Large intestine (tissue), 3 donors: Measurements from ENCODE around the gene CCR7. TPM values are rescaled to one million over a fixed set of nuclear protein-coding genes. Genes with fewer than 3 reads are reported as not detected.

ENCODE experiments used
- DNase-seq, 2 donors: peaks; one replicate each; pipeline versions ENCODE4 v3.0.0 to v3.0.0-alpha.2; 2013
- H3K27ac ChIP-seq: one replicate; pipeline ENCODE4 v1.5.1; 2013; ENCODE audit warnings: low read length
- H3K27me3 ChIP-seq: 2 replicates; pipeline ENCODE4 v1.6.1; 2013; ENCODE audit warnings: low read length; ENCODE audit not compliant: control insufficient read depth, insufficient read depth
- H3K36me3 ChIP-seq: 2 replicates; pipeline ENCODE4 v1.6.1; 2013; ENCODE audit warnings: low read length; ENCODE audit not compliant: control insufficient read depth, insufficient read depth
- H3K4me1 ChIP-seq: one replicate; pipeline ENCODE4 v1.6.1; 2013; ENCODE audit warnings: low read length; ENCODE audit not compliant: control insufficient read depth, insufficient read depth
- H3K4me3 ChIP-seq: one replicate; pipeline ENCODE4 v1.5.1; 2013; ENCODE audit warnings: low read length
- H3K9me3 ChIP-seq: one replicate; pipeline ENCODE4 v1.6.1; 2013; ENCODE audit warnings: mild to moderate bottlenecking, low read depth, low read length, moderate library complexity; ENCODE audit not compliant: control insufficient read depth
- WGBS: methylation state at CpG from one replicate; pipeline ENCODE4 v1.1.5; 2013; ENCODE audit warnings: low lambda C conversion rate; ENCODE audit not compliant: insufficient coverage; 5-methylcytosine and 5-hydroxymethylcytosine counted together
- polyA plus RNA-seq: library from polyadenylated mRNA; unstranded; fragments of 120-200 nt; gene quantifications from one replicate; pipeline ENCODE4 v1.2.1, GENCODE V29; 2013

The CCR7 gene
- polyA plus RNA-seq, 1 donor, result 0.64 TPM

DNA sequence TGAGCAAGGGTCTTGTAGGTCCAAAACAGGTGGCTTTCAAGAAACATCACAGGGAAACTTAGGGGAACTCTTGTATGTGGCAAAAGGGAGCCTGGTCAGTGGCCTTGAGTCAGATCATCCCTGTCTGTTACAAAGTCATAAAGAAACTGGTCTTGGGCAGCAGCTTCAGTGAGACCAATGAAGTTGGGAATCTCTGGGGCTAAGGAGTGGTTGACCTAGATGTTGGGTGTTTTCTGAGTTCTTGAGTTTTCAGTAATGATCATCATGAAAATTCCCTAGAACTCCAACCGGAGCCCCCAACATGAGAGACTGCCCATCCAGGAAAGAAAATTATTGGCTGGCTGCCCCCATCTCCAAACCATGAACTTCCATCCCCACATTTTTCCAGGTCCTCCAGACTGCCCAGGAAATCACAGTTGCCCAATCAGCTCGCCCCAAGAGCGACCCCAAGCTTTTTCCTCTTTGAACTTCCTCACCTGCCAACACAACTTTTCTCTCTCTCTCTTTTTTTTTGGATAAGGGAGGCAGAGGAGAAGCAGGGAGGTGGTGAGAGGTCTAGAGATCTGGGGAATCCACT is 3.9 kb downstream of the CCR7 start:
- no peak overlapping the region for H3K4me3 ChIP-seq
- no CpG with 5 or more reads among the region's 3 CpGs for WGBS
- no peaks in the 10 kb centered on the region for H3K9me3 ChIP-seq
- no peaks in the 10 kb centered on the region for H3K36me3 ChIP-seq
- H3K27me3 ChIP-seq, result peaks cover 17% of the 10 kb centered on the region
- H3K4me1 ChIP-seq, result peaks cover 7% of the 10 kb centered on the region
- DNase-seq, result no peak
- no peak overlapping the region for H3K27ac ChIP-seq

GRCh38 chr17:40560592-40561293 is 4.5 kb downstream of the CCR7 start:
- peaks cover 7% of the 10 kb centered on the region for H3K4me1 ChIP-seq
- DNase-seq, result no peak
- WGBS, result no CpG with 5 or more reads among the region's 24 CpGs

DNA sequence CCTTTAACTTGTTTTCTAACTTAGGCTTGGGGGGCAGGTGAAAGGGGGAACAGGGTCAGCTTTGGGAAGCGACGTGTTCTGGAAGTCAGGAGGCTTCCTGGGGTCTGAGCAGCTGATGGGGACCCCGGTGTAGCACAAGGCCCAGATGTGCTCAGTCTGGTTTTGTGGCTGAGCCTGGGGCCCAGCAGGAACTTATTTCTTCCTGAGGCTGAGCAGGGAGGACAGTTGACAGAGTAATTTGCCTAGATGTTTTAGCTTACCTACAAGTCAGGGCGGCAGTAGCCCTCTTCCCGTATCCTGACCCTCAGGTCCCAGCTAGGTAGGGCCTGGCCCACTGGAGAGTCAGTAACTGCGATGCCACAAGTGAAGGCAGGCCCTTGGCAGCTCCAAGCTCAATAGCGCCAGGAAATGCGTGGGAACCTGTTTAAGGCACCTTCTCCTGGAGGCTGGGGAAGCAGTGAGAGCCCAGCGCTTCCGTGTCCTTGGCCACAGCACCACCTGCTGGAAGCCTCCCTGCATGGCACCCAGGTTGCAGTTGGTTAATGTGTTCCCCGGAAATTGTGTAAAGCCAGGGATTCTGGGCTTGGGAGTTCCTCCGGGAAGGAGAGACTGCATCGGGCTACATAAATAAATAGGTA is 5.2 kb downstream of the CCR7 start:
- Histone ChIP-seq H3K4me1 (peaks cover 7% of the 10 kb centered on the region), H3K9me3 (no peaks in the 10 kb centered on the region), H3K27ac (no peak overlapping the region), H3K27me3 (peaks cover 18% of the 10 kb centered on the region), H3K4me3 (no peak overlapping the region), H3K36me3 (no peaks in the 10 kb centered on the region)
- WGBS, result no CpG with 5 or more reads among the region's 13 CpGs
- peak; percentile 88 for DNase-seq

More at GRCh38 chr17:40560592-40561293, 4.5 kb downstream of the CCR7 start:
- Histone ChIP-seq H3K9me3 (no peaks in the 10 kb centered on the region), H3K27ac (no peak overlapping the region), H3K36me3 (no peaks in the 10 kb centered on the region), H3K4me3 (no peak overlapping the region), H3K27me3 (peaks cover 18% of the 10 kb centered on the region)

GRCh38 chr17:40559564-40559916 is 5.7 kb downstream of the CCR7 start:
- H3K27me3 ChIP-seq, result peaks cover 16% of the 10 kb centered on the region
- no CpG with 5 or more reads among the region's 5 CpGs for WGBS
- H3K27ac ChIP-seq, result no peak overlapping the region

GRCh38 chr17:40558890-40559563 is 6.2 kb downstream of the CCR7 start:
- no peak overlapping the region for H3K4me3 ChIP-seq
- no peaks in the 10 kb centered on the region for H3K36me3 ChIP-seq
- H3K9me3 ChIP-seq, result no peaks in the 10 kb centered on the region
- WGBS, result no CpG with 5 or more reads among the region's 10 CpGs
- peaks cover 16% of the 10 kb centered on the region for H3K27me3 ChIP-seq
- no peak overlapping the region for H3K27ac ChIP-seq
- H3K4me1 ChIP-seq, result peaks cover 13% of the 10 kb centered on the region
- no peak for DNase-seq

More at GRCh38 chr17:40559564-40559916, 5.7 kb downstream of the CCR7 start:
- Histone ChIP-seq H3K36me3 (no peaks in the 10 kb centered on the region), H3K4me3 (no peak overlapping the region), H3K4me1 (peaks cover 8% of the 10 kb centered on the region), H3K9me3 (no peaks in the 10 kb centered on the region)
- DNase-seq, result no peak

DNA sequence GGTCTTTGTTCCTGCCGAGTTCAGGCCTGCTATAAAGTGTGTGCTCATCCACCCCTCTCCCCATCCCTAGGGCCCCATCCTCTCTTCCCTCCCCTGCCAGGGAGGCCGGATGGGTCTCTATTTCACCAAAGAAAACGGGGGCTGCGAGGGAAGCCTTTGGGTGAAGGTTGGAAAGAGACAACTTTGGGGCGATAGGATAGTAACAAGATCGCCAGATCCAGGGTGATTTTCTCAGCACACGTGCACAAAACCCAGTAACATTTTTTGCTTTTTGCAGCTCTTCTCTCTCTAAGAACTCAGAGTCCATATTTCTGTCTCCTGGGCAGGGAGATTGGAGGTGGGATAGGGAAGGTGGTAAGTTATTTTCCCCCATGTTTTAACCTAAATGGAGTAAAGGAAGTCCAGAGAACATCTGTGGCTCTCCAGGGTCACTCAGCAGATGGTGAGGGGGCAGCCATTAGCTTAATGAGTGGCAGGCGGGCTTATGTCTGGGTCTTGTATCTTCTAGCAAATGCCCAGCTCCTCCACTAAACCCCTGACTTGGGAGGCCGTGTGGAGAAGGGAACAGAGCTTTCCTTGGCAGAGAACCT is 6.9 kb downstream of the CCR7 start:
- DNase-seq, result no peak
- H3K4me1 ChIP-seq, result peaks cover 16% of the 10 kb centered on the region

GRCh38 chr17:40557531-40558299 is 7.6 kb downstream of the CCR7 start:
- H3K36me3 ChIP-seq, result no peaks in the 10 kb centered on the region
- no CpG with 5 or more reads among the region's 6 CpGs for WGBS
- DNase-seq, result no peak
- H3K9me3 ChIP-seq, result no peaks in the 10 kb centered on the region
- H3K4me3 ChIP-seq, result no peak overlapping the region
- H3K27me3 ChIP-seq, result peaks cover 11% of the 10 kb centered on the region
- peak overlapping the region; percentile 28 for H3K27ac ChIP-seq
- peaks cover 16% of the 10 kb centered on the region for H3K4me1 ChIP-seq

More for the DNA sequence above, 6.9 kb downstream of the CCR7 start:
- Histone ChIP-seq H3K4me3 (no peak overlapping the region), H3K27ac (no peak overlapping the region), H3K36me3 (no peaks in the 10 kb centered on the region), H3K9me3 (no peaks in the 10 kb centered on the region), H3K27me3 (peaks cover 16% of the 10 kb centered on the region)
- no CpG with 5 or more reads among the region's 9 CpGs for WGBS

GRCh38 chr17:40556884-40557414 is 8.3 kb downstream of the CCR7 start:
- no peaks in the 10 kb centered on the region for H3K9me3 ChIP-seq
- peaks cover 16% of the 10 kb centered on the region for H3K4me1 ChIP-seq
- no peak overlapping the region for H3K4me3 ChIP-seq
- DNase-seq, result no peak
- H3K27me3 ChIP-seq, result peaks cover 9% of the 10 kb centered on the region
- no CpG with 5 or more reads among the region's 16 CpGs for WGBS
- H3K27ac ChIP-seq, result peak overlapping the region; percentile 47
- H3K36me3 ChIP-seq, result no peaks in the 10 kb centered on the region

GRCh38 chr17:40556198-40556661 is 9.0 kb downstream of the CCR7 start:
- Histone ChIP-seq H3K36me3 (no peaks in the 10 kb centered on the region), H3K27me3 (peaks cover 9% of the 10 kb centered on the region), H3K4me3 (no peak overlapping the region), H3K9me3 (no peaks in the 10 kb centered on the region), H3K4me1 (peaks cover 16% of the 10 kb centered on the region), H3K27ac (no peak overlapping the region)
- no CpG with 5 or more reads among the region's 1 CpG for WGBS
- no peak for DNase-seq
